Testis (tissue), 2 donors: Measurements from ENCODE around the gene YIPF4.
"Not testable (repeated sequence)": the region's sequence is repeated elsewhere in the genome, so short reads cannot be mapped to it uniquely, and the experiment has no call there.

ENCODE experiments used
- POLR2A ChIP-seq: fragments of 450-650 bp; IDR thresholded peaks from one replicate; pipeline ENCODE4 v1.6.1; 2017; ENCODE audit warnings: antibody characterized with exemption, mild to moderate bottlenecking, moderate library complexity
- TF ChIP-seq, protein P1 (sequence below), 3 experiments: fragments of 450-650 bp in 2 of 3; fragments of 200-600 bp in 1 of 3; sonication (generic) in 1 of 3; IDR thresholded peaks; one replicate each; pipeline ENCODE4 v1.5.1; 2016 to 2019; ENCODE audit warnings: antibody characterized with exemption in 3 of 3, mild to moderate bottlenecking in 2 of 3, moderate library complexity in 1 of 3

DNA sequence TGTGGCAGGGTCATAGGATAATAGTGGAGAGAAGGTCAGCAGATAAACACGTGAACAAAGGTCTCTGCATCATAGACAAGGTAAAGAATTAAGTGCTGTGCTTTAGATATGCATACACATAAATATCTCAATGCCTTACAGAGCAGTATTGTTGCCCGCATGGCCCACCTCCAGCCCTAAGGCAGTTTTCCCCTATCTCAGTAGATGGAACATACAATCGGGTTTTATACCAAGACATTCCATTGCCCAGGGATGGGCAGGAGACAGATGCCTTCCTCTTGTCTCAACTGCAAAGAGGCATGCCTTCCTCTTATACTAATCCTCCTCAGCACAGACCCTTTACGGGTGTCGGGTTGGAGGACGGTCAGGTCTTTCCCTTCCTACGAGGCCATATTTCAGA lies 1.9 kb upstream of the YIPF4 start:
- TF ChIP-seq, protein P1, sequence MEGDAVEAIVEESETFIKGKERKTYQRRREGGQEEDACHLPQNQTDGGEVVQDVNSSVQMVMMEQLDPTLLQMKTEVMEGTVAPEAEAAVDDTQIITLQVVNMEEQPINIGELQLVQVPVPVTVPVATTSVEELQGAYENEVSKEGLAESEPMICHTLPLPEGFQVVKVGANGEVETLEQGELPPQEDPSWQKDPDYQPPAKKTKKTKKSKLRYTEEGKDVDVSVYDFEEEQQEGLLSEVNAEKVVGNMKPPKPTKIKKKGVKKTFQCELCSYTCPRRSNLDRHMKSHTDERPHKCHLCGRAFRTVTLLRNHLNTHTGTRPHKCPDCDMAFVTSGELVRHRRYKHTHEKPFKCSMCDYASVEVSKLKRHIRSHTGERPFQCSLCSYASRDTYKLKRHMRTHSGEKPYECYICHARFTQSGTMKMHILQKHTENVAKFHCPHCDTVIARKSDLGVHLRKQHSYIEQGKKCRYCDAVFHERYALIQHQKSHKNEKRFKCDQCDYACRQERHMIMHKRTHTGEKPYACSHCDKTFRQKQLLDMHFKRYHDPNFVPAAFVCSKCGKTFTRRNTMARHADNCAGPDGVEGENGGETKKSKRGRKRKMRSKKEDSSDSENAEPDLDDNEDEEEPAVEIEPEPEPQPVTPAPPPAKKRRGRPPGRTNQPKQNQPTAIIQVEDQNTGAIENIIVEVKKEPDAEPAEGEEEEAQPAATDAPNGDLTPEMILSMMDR (IDR thresholded peaks at IDR 0.05), result not testable (repeated sequence)
- not testable (repeated sequence) for TF ChIP-seq POLR2A
